ENCODE data around the gene SLC6A4.
"Not testable (repeated sequence)": the region's sequence is repeated elsewhere in the genome, so short reads cannot be mapped to it uniquely, and the experiment has no call there.

SLC6A4 gene

GRCh38 chr17:30239089-30239462 is 3.6 kb upstream of the SLC6A4 start:
- DNase-seq (ENCODE audit: extremely low read depth in 1 of 2, low read depth in 1 of 2) = no peak

- no peak for DNase-seq (ENCODE audit: extremely low read depth in 1 of 2, low read depth in 1 of 2)
Measured at GRCh38 chr17:30238387-30239088, 3.0 kb upstream of the SLC6A4 start.

GRCh38 chr17:30238003-30238344 is 2.5 kb upstream of the SLC6A4 start:
- no peak for DNase-seq (ENCODE audit: extremely low read depth in 1 of 2, low read depth in 1 of 2)

DNA sequence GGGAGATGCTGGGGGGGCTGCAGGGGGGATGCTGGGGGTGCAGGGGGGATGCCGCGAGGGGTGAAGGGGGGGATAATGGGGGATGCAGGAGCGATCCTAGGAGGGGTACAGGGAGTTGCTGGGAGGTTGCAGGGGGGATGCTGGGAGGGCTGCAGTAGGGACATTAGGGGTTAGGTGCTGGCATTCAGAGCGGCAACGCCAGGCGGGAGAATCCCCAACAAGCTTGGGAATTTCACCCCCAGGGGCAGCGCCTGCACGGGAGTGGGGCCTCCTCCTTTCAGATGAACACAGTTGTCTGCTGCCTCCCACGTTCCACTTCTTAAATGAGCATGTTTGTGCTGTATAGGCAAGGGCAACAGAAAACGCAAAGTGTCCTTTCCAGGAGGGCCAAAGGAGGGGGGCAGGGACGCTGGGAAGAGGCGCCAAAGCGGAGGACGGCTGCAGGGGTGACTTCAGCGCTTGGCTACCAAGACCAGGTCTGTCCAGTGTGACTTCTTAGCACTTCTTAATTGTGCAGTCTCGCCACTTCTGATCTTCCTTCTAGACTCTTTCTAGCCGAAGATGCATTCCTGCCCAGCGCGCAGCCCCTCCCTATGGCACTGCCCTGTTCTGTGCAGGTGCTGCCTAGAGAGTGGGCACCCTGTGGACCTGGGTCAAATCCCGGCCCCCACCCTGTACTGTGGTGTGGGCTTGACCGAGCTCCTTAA is 2.0 kb upstream of the SLC6A4 start:
- DNase-seq (ENCODE audit: extremely low read depth in 1 of 2, low read depth in 1 of 2) = no peak

DNA sequence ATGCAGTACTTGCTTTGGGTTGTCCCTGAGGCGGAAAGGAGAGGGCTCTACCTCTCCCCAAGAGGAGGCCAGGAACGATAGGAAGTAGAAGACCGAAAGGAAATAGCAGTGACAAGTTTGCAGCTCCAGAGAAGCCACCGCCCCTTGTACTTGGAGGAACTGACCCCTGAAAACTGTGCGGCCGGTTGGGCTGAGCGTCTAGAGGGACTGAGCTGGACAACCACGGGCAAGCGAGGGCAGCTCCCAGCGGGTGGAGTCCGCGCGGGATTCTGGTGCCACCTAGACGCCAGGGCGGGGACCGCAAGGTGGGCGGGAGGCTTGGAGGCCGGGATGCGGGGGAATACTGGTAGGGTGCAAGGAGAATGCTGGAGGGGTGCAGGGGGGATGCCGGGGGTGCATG is 1.3 kb upstream of the SLC6A4 start:
- DNase-seq (ENCODE audit: extremely low read depth in 1 of 2, low read depth in 1 of 2) = no peak

DNA sequence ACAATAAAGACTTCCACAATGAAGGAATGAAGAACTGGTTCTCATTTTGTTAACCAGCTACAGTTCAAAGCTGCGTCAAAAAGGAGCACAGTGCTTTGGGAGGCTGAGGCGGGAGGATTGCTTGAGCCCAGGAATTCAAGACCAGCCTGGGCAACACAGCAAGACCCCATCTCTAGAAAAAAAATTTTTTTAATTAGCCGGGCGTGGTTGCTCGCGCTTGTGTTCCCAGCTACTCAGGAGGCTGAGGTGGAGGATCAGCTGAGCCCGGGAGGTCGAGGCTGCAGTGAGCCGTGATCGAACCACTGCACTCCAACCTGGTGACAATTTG is 764 bp upstream of the SLC6A4 start:
- no peak for DNase-seq (ENCODE audit: extremely low read depth in 1 of 2, low read depth in 1 of 2)

GRCh38 chr17:30234964-30235363 is 533 bp downstream of the SLC6A4 start:
- no peak for DNase-seq (ENCODE audit: extremely low read depth in 1 of 2, low read depth in 1 of 2)

DNA sequence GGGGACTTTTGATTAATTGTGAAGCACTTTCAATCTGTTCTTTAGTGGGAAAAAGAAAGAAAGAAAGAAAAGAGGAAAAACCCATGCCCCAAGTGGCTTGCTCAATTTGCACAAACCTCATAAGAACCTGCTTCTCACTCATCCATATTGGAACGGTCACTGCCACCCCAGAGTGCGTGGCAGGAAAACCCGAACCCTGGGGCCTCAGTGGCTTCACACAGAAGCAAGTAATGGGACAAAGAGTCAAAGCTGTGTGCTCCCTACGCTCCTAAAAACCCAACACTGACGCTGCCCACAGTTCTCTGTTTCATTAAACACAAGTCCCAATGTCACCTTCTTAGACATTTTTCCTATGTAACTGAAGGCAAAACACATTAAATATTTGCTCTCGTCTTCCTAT is 1.2 kb downstream of the SLC6A4 start:
- no peak for DNase-seq (ENCODE audit: extremely low read depth in 1 of 2, low read depth in 1 of 2)

- no peak for DNase-seq (ENCODE audit: extremely low read depth in 1 of 2, low read depth in 1 of 2)
Measured at GRCh38 chr17:30232824-30233427, 2.6 kb downstream of the SLC6A4 start.

GRCh38 chr17:30232015-30232823 is 3.3 kb downstream of the SLC6A4 start:
- DNase-seq (ENCODE audit: extremely low read depth in 1 of 2, low read depth in 1 of 2) = no peak

DNA sequence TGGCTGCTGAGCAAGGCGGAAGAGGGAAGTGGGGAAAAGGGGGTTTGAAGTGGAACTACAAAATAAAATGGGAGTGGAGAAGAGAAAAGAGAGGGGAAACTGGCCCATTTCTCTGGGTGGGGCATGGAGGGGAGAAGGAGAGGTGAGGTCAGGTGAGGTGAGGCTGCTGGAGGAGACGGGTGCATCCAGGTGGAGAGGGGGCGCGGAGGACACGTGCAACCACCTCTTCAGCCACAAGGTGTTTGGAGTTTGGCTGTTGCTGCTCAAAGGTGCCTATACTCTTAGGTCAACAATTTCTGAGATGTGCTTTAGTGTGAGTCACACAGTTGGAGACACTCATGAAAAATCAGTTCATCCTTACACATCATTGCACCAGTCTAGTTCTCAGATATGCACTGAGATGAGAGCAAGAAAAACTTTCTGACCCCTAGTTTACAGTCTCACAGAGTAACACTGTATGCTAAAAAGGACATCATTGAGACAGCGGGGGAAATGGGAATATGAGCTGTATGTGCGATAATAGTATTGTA is 4.8 kb downstream of the SLC6A4 start:
- no peak for DNase-seq (ENCODE audit: extremely low read depth in 1 of 2, low read depth in 1 of 2)

DNA sequence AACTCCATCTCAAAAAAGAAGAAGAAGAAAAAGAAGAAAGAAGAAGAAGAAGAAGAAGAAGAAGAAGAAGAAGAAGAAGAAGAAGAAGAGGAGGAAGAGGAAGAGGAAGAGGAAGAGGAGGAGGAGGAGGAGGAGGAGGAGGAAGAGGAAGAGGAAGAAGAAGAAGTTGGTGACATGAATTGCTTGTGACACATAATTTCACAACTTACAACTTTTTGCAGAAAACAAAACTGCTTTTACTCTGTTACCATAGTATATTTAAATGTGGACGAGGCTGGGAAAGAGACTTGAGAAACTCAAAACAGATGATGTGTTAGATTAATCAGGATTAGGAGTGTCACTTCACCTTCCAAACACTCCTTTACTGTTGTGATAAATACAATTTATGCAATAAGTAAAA is 5.5 kb downstream of the SLC6A4 start:
- DNase-seq (ENCODE audit: extremely low read depth in 1 of 2, low read depth in 1 of 2) = not testable (repeated sequence)

DNA sequence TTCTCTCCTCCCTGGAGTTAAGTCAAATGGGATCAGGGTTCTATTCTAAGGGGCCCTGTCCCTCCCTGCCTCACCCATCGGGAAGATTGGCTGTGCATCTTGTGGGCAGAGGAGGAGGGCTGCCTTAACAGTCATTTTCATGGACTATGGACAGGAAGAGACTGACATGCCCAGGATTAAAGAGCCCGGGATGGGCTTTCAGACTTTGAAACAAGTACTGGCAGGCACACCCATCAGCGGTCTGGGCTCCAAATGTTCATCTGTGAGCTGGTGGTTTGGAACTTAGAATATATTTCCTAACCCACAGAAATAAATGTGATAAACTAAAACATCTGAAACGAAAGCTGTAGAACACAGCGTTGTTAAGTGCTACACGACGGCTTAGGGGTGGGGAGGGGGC is 6.5 kb downstream of the SLC6A4 start:
- DNase-seq (ENCODE audit: extremely low read depth in 1 of 2, low read depth in 1 of 2) = no peak

- no peak for DNase-seq (ENCODE audit: extremely low read depth in 1 of 2, low read depth in 1 of 2)
Measured at GRCh38 chr17:30228011-30228410, 7.5 kb downstream of the SLC6A4 start.

DNA sequence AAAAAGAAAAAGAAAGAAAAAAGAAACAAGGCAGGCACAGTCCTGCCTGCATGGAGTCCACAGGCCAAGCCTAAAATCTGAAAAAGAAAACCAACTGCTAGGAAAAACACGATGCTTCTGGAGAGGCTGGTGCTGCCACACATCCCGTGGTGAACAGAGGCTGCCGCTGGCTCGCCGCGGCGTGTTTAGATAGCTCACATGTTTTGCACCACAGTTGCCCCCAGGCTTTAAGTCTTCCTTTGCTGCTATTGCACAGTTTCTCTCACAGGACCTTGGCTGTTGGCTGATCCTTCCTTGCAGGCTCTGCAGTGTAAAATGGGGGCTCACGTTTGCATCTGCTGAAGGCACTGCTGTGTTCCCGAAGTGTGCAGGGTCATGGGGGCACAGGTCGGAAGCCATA is 8.6 kb downstream of the SLC6A4 start:
- no peak for DNase-seq (ENCODE audit: extremely low read depth in 1 of 2, low read depth in 1 of 2)

DNA sequence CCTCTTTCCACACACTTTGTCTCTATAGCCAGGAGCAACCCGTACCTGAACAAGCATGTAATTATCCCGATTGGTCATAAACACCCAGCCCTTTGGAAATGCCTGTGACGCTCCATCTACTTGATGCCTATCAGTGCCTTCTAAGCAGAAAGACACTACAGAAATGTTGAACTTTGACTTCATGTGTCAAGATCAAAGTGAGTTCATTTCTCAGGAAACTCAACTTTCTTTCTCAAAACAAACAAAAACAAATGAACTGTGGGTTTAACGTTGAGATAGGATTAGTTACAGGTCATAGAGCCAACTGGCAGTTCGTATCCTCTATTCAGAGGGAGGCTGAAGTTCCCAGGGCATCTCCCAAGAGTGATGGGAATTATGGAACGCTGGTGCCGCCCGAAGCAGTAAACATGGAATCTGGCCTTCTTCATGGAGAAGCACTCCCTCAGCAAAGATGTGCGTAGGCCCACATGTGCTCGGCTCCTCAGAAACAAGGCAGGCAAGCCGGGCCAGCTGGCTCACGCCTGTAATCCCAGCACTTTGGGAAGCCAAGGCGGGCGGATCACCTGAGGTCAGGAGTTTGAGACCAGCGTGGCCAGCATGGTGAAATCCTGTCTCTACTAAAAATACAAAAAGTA is 9.5 kb downstream of the SLC6A4 start:
- DNase-seq (ENCODE audit: extremely low read depth in 1 of 2, low read depth in 1 of 2) = no peak

DNA sequence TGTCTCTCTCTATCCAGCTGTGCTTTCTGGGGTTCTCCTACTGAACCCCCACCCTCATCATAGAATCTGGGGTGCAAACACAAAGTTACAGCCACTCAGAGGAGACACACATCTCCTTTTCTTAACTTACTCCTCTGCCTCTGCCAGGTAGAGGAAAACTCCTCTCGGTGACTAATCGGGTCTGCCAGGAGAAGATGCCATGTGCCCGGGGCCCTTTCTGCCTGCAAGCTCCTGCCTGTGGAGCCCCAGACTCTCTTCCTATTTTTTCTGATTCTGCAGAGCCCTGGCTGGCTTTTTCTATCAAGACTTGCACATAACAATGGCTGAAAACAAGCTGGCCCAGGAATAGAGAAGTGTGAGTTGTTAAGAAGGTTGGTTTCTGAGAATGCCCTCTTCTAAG is 10.4 kb downstream of the SLC6A4 start:
- DNase-seq (ENCODE audit: extremely low read depth in 1 of 2, low read depth in 1 of 2) = no peak

- no peak for DNase-seq (ENCODE audit: extremely low read depth in 1 of 2, low read depth in 1 of 2)
Measured at GRCh38 chr17:30224419-30224960, 11.0 kb downstream of the SLC6A4 start.

DNA sequence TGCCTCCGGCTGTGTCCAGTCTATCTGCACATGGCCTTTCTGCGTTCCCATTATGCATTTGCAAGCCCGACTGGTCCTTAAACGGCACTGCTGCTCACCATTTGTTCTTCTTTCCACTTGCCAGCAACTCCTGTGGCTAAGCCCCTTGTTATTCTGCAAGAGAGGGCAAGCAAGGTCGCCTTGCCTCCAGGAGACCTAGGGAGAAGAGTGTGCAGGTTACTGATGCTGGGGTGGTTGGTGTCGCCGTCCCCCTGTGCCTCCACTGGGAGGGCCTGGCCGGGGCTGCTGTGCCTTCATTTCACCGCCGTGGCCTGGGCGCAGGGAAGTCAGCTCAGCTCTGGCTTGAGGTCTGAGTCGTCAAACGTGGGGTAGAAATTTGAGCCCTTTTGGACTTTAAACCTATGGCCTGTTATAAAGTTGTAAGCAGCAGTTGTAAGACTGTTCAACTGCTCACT is 12.7 kb downstream of the SLC6A4 start:
- DNase-seq (ENCODE audit: extremely low read depth in 1 of 2, low read depth in 1 of 2) = no peak

- no peak for DNase-seq (ENCODE audit: extremely low read depth in 1 of 2, low read depth in 1 of 2)
Measured at GRCh38 chr17:30222251-30222650, 13.2 kb downstream of the SLC6A4 start.

DNA sequence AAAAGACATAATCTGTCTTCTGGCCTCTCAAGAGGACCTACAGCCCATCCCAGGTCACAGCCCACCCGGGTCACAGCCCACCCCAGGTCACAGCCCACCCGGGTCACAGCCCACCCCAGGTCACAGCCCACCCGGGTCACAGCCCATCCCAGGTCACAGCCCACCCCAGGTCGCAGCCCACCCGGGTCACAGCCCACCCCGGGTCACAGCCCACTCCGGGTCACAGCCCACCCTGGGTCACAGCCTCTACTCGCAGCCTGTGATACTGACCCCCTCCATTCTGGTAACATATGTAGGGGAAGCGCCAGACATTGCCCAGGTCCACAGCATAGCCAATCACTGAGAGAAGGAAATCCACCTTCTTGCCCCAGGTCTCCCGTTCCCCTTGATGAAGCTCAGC is 14.2 kb downstream of the SLC6A4 start:
- no peak for DNase-seq (ENCODE audit: extremely low read depth in 1 of 2, low read depth in 1 of 2)
